ENCODE results near the gene COG5. TPM values are rescaled to one million over a fixed set of nuclear protein-coding genes. Genes with fewer than 3 reads are reported as not detected.

The COG5 gene
- total RNA-seq, 1 donor from 2014 or later = 21.4 TPM

DNA sequence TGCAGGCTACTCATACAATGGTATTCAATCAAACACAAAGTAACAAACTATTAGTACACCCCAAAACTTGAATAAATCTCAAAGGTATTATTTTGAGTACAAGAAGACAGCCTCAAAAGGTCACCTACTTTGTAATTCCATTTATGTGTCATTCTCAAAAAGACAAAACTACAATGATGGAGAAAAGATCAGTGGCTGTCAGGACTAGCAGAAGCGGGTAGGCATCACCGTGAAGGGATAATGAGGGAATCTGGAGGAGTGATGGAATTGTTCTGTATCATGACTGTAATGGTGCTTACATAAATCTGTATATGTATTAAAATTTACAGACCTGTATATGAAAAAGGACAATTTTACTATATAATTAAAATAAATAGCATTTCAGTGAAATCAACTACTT is 37.0 kb downstream of the COG5 start:
- H3K4me3 ChIP-seq (ENCODE audit: low read length in 3 of 3) = no peak overlapping the region
- H3K36me3 ChIP-seq (ENCODE audit: control insufficient read depth in 3 of 3, insufficient read depth in 3 of 3, low read length in 3 of 3) = peaks cover 0 to 5% (median 3%) of the 10 kb centered on the region in 3 donors
- peaks cover 0 to 2% (median 0%) of the 10 kb centered on the region in 3 donors for H3K4me1 ChIP-seq (ENCODE audit: control insufficient read depth in 3 of 3, insufficient read depth in 3 of 3, low read length in 3 of 3)
- no peaks in the 10 kb centered on the region for H3K9me3 ChIP-seq (ENCODE audit: control insufficient read depth in 3 of 3, low read length in 3 of 3)
- no peak overlapping the region for H3K9ac ChIP-seq (ENCODE audit: low read depth in 1 of 3, low read length in 3 of 3)
- H3K27ac ChIP-seq (ENCODE audit: low read depth, low read length) = no peak overlapping the region
- no peaks in the 10 kb centered on the region for H3K27me3 ChIP-seq (ENCODE audit: control insufficient read depth in 3 of 3, insufficient read depth in 3 of 3, low read length in 3 of 3)

DNA sequence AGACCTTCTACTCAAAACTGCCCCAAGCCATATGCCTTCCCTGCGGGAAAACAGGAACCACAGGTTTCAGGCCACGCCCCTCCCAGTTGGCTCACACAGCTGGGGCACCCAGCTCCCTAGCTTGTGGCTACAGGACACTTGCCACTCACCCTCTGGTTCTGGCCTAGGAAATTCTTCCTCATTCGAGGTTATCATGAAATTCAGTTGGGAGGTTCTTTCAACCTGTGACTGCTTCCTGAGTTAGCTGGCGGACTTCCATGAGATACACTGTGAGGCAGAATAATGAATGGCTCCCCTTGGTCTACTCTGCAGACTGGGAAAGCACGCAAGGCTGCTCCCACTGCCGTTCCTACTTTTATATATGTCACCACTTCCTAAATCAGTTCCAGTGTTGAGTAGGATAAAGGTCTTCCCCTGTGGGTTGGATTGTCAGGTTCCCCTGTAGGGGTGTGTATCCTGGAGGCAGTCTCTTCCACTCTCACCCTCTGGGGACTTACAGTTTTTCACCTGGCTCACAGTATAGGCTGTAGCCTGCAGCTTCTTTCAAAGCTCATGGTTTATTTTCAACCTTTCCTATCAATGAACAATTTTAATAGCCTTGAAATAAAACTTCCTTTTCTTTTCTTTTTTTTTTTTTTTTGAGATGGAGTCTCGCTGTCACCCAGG is 56.9 kb downstream of the COG5 start:
- Histone ChIP-seq H3K4me1 (ENCODE audit: control insufficient read depth in 3 of 3, insufficient read depth in 3 of 3, low read length in 3 of 3) (peaks cover 0 to 11% (median 10%) of the 10 kb centered on the region in 3 donors), H3K36me3 (ENCODE audit: control insufficient read depth in 3 of 3, insufficient read depth in 3 of 3, low read length in 3 of 3) (no peaks in the 10 kb centered on the region), H3K9me3 (ENCODE audit: control insufficient read depth in 3 of 3, low read length in 3 of 3) (no peaks in the 10 kb centered on the region), H3K27me3 (ENCODE audit: control insufficient read depth in 3 of 3, insufficient read depth in 3 of 3, low read length in 3 of 3) (no peaks in the 10 kb centered on the region), H3K27ac (ENCODE audit: low read depth, low read length) (no peak overlapping the region), H3K9ac (ENCODE audit: low read depth in 1 of 3, low read length in 3 of 3) (no peak overlapping the region), H3K4me3 (ENCODE audit: low read length in 3 of 3) (no peak overlapping the region)

DNA sequence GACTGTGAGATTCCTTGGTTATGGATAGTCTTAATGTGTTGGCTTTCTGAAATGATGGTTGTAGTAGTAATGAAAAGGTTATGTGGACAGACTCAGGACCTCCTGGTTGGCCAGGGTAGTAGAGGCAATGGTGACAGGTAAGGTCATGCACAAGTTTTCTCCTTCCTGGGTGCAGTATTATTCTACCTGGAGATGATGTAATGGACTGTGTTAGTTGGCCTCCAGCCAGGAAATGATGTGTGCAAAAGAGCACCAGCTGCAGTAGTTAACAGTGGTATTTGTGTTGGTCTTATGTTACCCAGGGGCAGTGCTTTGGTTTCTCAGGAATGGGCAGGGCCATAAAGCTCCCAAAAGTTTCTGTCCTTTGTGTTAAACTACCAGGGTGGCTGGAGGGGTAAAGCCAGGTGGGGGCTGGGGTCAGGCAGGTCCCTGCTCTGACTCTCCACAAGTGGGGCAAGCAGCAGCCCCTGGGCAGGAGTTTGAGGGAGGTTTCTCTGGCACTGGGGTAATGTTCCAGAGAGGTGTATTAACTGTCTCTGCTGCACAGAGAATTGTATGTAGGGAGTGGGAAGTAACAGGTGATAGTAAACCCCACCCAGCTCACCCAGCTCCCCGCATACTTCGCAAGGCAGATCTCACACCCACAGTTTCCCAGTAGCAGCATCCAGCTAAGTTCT is 57.6 kb downstream of the COG5 start:
- no peaks in the 10 kb centered on the region for H3K27me3 ChIP-seq (ENCODE audit: control insufficient read depth in 3 of 3, insufficient read depth in 3 of 3, low read length in 3 of 3)
- H3K27ac ChIP-seq (ENCODE audit: low read depth, low read length) = no peak overlapping the region
- no peaks in the 10 kb centered on the region for H3K9me3 ChIP-seq (ENCODE audit: control insufficient read depth in 3 of 3, low read length in 3 of 3)
- no peak overlapping the region for H3K4me3 ChIP-seq (ENCODE audit: low read length in 3 of 3)
- H3K9ac ChIP-seq (ENCODE audit: low read depth in 1 of 3, low read length in 3 of 3) = no peak overlapping the region
- no peaks in the 10 kb centered on the region for H3K36me3 ChIP-seq (ENCODE audit: control insufficient read depth in 3 of 3, insufficient read depth in 3 of 3, low read length in 3 of 3)
- H3K4me1 ChIP-seq (ENCODE audit: control insufficient read depth in 3 of 3, insufficient read depth in 3 of 3, low read length in 3 of 3) = peaks cover 0 to 11% (median 10%) of the 10 kb centered on the region in 3 donors

DNA sequence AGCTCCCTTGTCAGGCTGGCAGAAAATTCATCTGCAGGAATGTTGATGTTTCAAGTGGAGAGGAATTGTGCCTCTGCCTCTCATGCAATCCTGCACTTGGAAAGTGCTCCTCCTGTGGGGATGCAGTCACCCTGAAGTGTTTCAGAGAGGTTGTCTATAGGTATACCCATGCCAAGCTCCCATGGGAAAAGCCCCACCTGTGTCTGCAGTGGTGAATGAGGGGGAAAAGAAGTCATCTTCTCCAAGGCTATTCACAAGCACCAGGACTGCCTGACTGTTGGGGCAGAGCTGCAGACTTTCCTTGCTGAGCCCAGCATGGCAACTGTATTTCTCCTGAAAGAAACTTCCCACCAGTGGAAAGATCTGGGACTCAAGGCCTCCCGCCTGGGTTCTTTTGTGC is 58.4 kb downstream of the COG5 start:
- Histone ChIP-seq H3K9ac (ENCODE audit: low read depth in 1 of 3, low read length in 3 of 3) (no peak overlapping the region), H3K4me1 (ENCODE audit: control insufficient read depth in 3 of 3, insufficient read depth in 3 of 3, low read length in 3 of 3) (peaks cover 0 to 11% (median 10%) of the 10 kb centered on the region in 3 donors), H3K36me3 (ENCODE audit: control insufficient read depth in 3 of 3, insufficient read depth in 3 of 3, low read length in 3 of 3) (no peaks in the 10 kb centered on the region), H3K4me3 (ENCODE audit: low read length in 3 of 3) (no peak overlapping the region), H3K27ac (ENCODE audit: low read depth, low read length) (no peak overlapping the region), H3K9me3 (ENCODE audit: control insufficient read depth in 3 of 3, low read length in 3 of 3) (no peaks in the 10 kb centered on the region), H3K27me3 (ENCODE audit: control insufficient read depth in 3 of 3, insufficient read depth in 3 of 3, low read length in 3 of 3) (no peaks in the 10 kb centered on the region)

DNA sequence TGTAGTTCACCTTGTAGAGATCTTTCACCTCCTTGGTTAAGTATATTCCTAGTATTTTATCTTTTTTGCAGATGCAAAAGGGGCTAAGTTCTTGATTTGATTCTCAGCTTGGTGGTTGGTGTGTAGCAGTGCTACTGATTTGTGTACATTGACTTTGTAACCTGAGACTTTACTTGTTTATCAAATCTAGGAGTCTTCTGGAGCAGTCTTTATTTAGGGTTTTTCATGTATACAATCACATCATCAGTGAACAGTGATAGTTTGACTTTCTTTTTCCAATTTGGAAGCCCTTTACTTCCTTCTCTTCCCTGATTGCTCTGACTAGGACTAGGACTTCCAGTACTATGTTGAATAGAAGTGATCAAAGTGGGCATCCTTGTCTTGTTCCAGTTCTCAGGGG is 60.0 kb downstream of the COG5 start:
- Histone ChIP-seq H3K27me3 (ENCODE audit: control insufficient read depth in 3 of 3, insufficient read depth in 3 of 3, low read length in 3 of 3) (no peaks in the 10 kb centered on the region), H3K9me3 (ENCODE audit: control insufficient read depth in 3 of 3, low read length in 3 of 3) (no peaks in the 10 kb centered on the region), H3K9ac (ENCODE audit: low read depth in 1 of 3, low read length in 3 of 3) (no peak overlapping the region), H3K4me3 (ENCODE audit: low read length in 3 of 3) (no peak overlapping the region), H3K36me3 (ENCODE audit: control insufficient read depth in 3 of 3, insufficient read depth in 3 of 3, low read length in 3 of 3) (no peaks in the 10 kb centered on the region), H3K4me1 (ENCODE audit: control insufficient read depth in 3 of 3, insufficient read depth in 3 of 3, low read length in 3 of 3) (peaks cover 0 to 11% (median 10%) of the 10 kb centered on the region in 3 donors), H3K27ac (ENCODE audit: low read depth, low read length) (no peak overlapping the region)

DNA sequence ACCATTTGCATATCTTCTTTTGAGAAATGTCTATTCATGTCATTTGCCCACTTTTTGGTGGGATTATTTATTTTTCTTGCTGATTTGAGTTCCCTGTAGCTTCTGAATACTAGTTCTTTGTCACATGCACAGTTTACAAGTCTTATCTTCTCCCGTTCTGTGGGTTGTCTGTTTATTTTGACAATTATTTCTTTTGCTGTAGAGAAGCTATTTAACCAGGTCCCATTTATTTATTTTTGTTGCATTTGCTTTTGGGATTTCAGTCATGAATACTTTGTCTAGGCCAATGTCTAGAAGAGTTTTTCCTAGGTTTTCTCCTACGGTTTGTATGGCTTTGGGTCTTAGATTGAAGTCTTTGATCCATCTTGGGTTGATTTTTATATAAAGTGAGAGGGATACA is 60.9 kb downstream of the COG5 start:
- H3K9me3 ChIP-seq (ENCODE audit: control insufficient read depth in 3 of 3, low read length in 3 of 3) = no peaks in the 10 kb centered on the region
- no peak overlapping the region for H3K27ac ChIP-seq (ENCODE audit: low read depth, low read length)
- no peak overlapping the region for H3K4me3 ChIP-seq (ENCODE audit: low read length in 3 of 3)
- H3K4me1 ChIP-seq (ENCODE audit: control insufficient read depth in 3 of 3, insufficient read depth in 3 of 3, low read length in 3 of 3) = peaks cover 0 to 11% (median 10%) of the 10 kb centered on the region in 3 donors
- H3K9ac ChIP-seq (ENCODE audit: low read depth in 1 of 3, low read length in 3 of 3) = no peak overlapping the region
- no peaks in the 10 kb centered on the region for H3K27me3 ChIP-seq (ENCODE audit: control insufficient read depth in 3 of 3, insufficient read depth in 3 of 3, low read length in 3 of 3)
- no peaks in the 10 kb centered on the region for H3K36me3 ChIP-seq (ENCODE audit: control insufficient read depth in 3 of 3, insufficient read depth in 3 of 3, low read length in 3 of 3)

DNA sequence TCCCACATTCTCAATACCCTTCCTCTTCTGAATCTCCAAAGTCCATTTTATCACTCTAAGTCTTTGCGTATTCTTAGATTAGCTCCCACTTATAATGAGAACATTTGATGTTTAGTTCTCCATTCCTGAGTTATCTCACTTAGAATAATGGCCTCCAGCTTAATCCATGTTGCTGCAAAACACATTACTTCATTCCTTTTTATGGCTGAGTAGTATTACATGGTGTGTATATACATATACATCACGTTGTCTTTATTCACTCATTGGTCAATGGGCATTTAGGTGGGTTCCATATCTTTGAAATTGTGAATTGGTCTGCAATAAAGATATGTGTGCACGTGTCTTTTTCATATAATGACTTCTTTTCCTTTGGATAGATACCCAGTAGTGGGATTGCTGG is 61.6 kb downstream of the COG5 start:
- no peak overlapping the region for H3K9ac ChIP-seq (ENCODE audit: low read depth in 1 of 3, low read length in 3 of 3)
- H3K27ac ChIP-seq (ENCODE audit: low read depth, low read length) = no peak overlapping the region
- H3K9me3 ChIP-seq (ENCODE audit: control insufficient read depth in 3 of 3, low read length in 3 of 3) = no peaks in the 10 kb centered on the region
- no peak overlapping the region for H3K4me3 ChIP-seq (ENCODE audit: low read length in 3 of 3)
- no peaks in the 10 kb centered on the region for H3K27me3 ChIP-seq (ENCODE audit: control insufficient read depth in 3 of 3, insufficient read depth in 3 of 3, low read length in 3 of 3)
- no peaks in the 10 kb centered on the region for H3K36me3 ChIP-seq (ENCODE audit: control insufficient read depth in 3 of 3, insufficient read depth in 3 of 3, low read length in 3 of 3)
- peaks cover 0 to 11% (median 10%) of the 10 kb centered on the region in 3 donors for H3K4me1 ChIP-seq (ENCODE audit: control insufficient read depth in 3 of 3, insufficient read depth in 3 of 3, low read length in 3 of 3)

DNA sequence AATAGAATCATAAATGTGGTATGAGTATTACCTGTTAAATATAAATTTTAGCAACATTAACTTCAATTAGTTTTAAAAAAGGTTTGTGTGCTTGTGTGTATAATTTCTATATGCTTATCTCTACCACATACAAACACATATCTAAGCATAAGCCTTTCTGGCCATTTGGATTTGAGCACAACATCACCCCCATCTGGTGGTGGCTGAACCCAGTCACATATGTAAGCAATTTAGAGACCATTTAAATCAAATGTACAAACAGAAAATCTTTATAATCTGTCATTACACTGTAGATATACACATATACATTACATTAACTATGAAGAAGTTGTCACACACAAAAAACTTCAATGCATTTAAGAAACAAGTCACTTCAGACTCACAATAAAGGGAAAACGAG is 62.1 kb downstream of the COG5 start:
- no peak overlapping the region for H3K27ac ChIP-seq (ENCODE audit: low read depth, low read length)
- no peak overlapping the region for H3K9ac ChIP-seq (ENCODE audit: low read depth in 1 of 3, low read length in 3 of 3)
- no peak overlapping the region for H3K4me3 ChIP-seq (ENCODE audit: low read length in 3 of 3)
- H3K9me3 ChIP-seq (ENCODE audit: control insufficient read depth in 3 of 3, low read length in 3 of 3) = no peaks in the 10 kb centered on the region
- H3K36me3 ChIP-seq (ENCODE audit: control insufficient read depth in 3 of 3, insufficient read depth in 3 of 3, low read length in 3 of 3) = no peaks in the 10 kb centered on the region
- no peaks in the 10 kb centered on the region for H3K27me3 ChIP-seq (ENCODE audit: control insufficient read depth in 3 of 3, insufficient read depth in 3 of 3, low read length in 3 of 3)
- peaks cover 0 to 7% (median 7%) of the 10 kb centered on the region in 3 donors for H3K4me1 ChIP-seq (ENCODE audit: control insufficient read depth in 3 of 3, insufficient read depth in 3 of 3, low read length in 3 of 3)

DNA sequence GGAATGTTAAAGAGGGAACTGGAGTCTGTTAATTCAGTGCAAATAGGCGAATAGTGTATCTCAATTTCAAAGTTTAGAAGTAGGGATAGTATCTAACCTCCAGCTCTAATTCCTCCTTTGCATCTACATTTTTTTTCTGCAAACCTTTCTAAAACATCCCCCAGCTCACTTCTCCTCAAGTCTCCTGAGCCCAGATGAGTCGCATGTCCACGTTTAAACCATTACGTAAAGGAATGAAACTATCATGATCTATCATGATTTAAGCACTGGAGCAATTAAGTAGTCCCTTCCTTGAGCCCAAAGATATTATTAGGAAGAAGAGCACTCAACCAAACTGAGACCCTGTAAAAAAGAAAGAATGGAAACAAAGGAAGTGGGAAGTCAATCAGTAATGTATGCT is 64.0 kb downstream of the COG5 start:
- H3K27ac ChIP-seq (ENCODE audit: low read depth, low read length) = no peak overlapping the region
- H3K9ac ChIP-seq (ENCODE audit: low read depth in 1 of 3, low read length in 3 of 3) = no peak overlapping the region
- H3K9me3 ChIP-seq (ENCODE audit: control insufficient read depth in 3 of 3, low read length in 3 of 3) = no peaks in the 10 kb centered on the region
- H3K27me3 ChIP-seq (ENCODE audit: control insufficient read depth in 3 of 3, insufficient read depth in 3 of 3, low read length in 3 of 3) = no peaks in the 10 kb centered on the region
- no peak overlapping the region for H3K4me3 ChIP-seq (ENCODE audit: low read length in 3 of 3)
- no peaks in the 10 kb centered on the region for H3K36me3 ChIP-seq (ENCODE audit: control insufficient read depth in 3 of 3, insufficient read depth in 3 of 3, low read length in 3 of 3)
- H3K4me1 ChIP-seq (ENCODE audit: control insufficient read depth in 3 of 3, insufficient read depth in 3 of 3, low read length in 3 of 3) = peaks cover 0 to 4% (median 3%) of the 10 kb centered on the region in 3 donors

DNA sequence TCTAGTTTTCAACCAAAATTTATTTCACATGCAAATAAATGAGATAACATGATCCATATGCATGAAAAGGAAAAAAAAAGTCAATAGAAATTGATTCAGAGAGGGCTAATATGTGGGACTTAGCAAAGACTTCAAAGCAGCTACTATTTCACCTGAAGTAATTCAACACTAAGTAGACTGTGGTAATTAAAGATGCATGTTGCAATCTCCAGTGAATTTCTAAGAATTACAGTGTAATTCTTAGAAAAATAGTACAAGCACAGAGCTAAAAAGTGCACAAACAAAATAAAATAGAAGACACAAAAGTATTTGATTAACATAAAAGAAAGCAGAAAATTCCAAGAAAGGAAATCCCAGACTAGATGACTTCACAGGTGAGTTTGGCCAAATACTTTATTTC is 68.2 kb downstream of the COG5 start:
- H3K36me3 ChIP-seq (ENCODE audit: control insufficient read depth in 3 of 3, insufficient read depth in 3 of 3, low read length in 3 of 3) = no peaks in the 10 kb centered on the region
- no peak overlapping the region for H3K27ac ChIP-seq (ENCODE audit: low read depth, low read length)

More for the DNA sequence above, 68.2 kb downstream of the COG5 start:
- Histone ChIP-seq H3K4me1 (ENCODE audit: control insufficient read depth in 3 of 3, insufficient read depth in 3 of 3, low read length in 3 of 3) (peaks cover 0 to 11% (median 3%) of the 10 kb centered on the region in 3 donors), H3K9ac (ENCODE audit: low read depth in 1 of 3, low read length in 3 of 3) (no peak overlapping the region), H3K9me3 (ENCODE audit: control insufficient read depth in 3 of 3, low read length in 3 of 3) (no peaks in the 10 kb centered on the region), H3K27me3 (ENCODE audit: control insufficient read depth in 3 of 3, insufficient read depth in 3 of 3, low read length in 3 of 3) (no peaks in the 10 kb centered on the region), H3K4me3 (ENCODE audit: low read length in 3 of 3) (no peak overlapping the region)
